ENCODE data around the gene RNF157. TPM values are rescaled to one million over a fixed set of nuclear protein-coding genes. Genes with fewer than 3 reads are reported as not detected.
"Not testable (repeated sequence)": the region's sequence is repeated elsewhere in the genome, so short reads cannot be mapped to it uniquely, and the experiment has no call there.

The RNF157 gene
- total RNA-seq, 1 experiment from 2014 or later = 4.0 TPM

GRCh38 chr17:76247304-76247703 is 7.0 kb upstream of the RNF157 start:
- POLR2A ChIA-PET = interaction anchor here (0.6 to 1.0 kb wide), 2 partner anchors 17 to 62 kb away, joined by 3 to 5 read pairs; no protein-coding TSS in a partner anchor
- DNase-seq (ENCODE audit: low read depth, low spot score) = no peak
- H3K9me3 ChIP-seq (ENCODE audit: control insufficient read depth, insufficient read depth, low read depth, low read length) = no peaks in the 10 kb centered on the region
- H3K4me3 ChIP-seq (ENCODE audit: low read depth in 2 of 2, low read length in 2 of 2) = no peak overlapping the region
- in situ Hi-C loops (cut with HindIII; ENCODE audit: low pct_unique_long_range_greater_than_20kb, low sequenced_read_pairs) (no loop called here), intact Hi-C loops (cut with micrococcal nuclease; ENCODE audit: unreplicated experiment) (no loop called here)
- H3K27me3 ChIP-seq (ENCODE audit: control insufficient read depth, insufficient read depth, low read length) = peaks cover 2% of the 10 kb centered on the region; the same call in 1 of the 2 replicates
- H3K4me1 ChIP-seq (ENCODE audit: control insufficient read depth, insufficient read depth, low read length) = peaks cover 3% of the 10 kb centered on the region
- no peak overlapping the region for H3K27ac ChIP-seq (ENCODE audit: low read length)
- TF ChIP-seq POLR2AphosphoS5 (IDR thresholded peaks at IDR 0.05; ENCODE audit: low read depth, low read length) (no peak), REST (IDR thresholded peaks at IDR 0.05; ENCODE audit: insufficient read depth in 1 of 2, low read depth in 2 of 2, low read length in 1 of 2) (no peak), SIN3A (IDR thresholded peaks at IDR 0.05; ENCODE audit: borderline replicate concordance, insufficient read depth, low read depth, low read length) (no peak), TCF7L2 (IDR thresholded peaks at IDR 0.05; ENCODE audit: low read depth, low read length) (no peak), CTCF (IDR thresholded peaks at IDR 0.05) (no peak)
- CTCF ChIA-PET = interaction anchor here (1.2 kb wide), 1 partner anchor 32 kb away, joined by 6 read pairs; no protein-coding TSS in a partner anchor
- no TSS peak for BruUV-seq (replicated peaks)
- no peaks in the 10 kb centered on the region for H3K36me3 ChIP-seq (ENCODE audit: control insufficient read depth, insufficient read depth, low read length)
- ATAC-seq = no peak

GRCh38 chr17:76246080-76247066 is 6.1 kb upstream of the RNF157 start:
- ChIA-PET CTCF (interaction anchor here (0.7 to 1.2 kb wide), 3 partner anchors 33 to 66 kb away, joined by 6 to 11 read pairs (median 6); no protein-coding TSS in a partner anchor), POLR2A (interaction anchor here (0.6 to 1.0 kb wide), 2 partner anchors 18 to 61 kb away, joined by 3 to 5 read pairs; no protein-coding TSS in a partner anchor)
- Histone ChIP-seq H3K36me3 (ENCODE audit: control insufficient read depth, insufficient read depth, low read length) (no peaks in the 10 kb centered on the region), H3K27ac (ENCODE audit: low read length) (no peak overlapping the region), H3K9me3 (ENCODE audit: control insufficient read depth, insufficient read depth, low read depth, low read length) (no peaks in the 10 kb centered on the region), H3K27me3 (ENCODE audit: control insufficient read depth, insufficient read depth, low read length) (peaks cover 2% of the 10 kb centered on the region; the same call in 1 of the 2 replicates), H3K4me3 (ENCODE audit: low read depth in 2 of 2, low read length in 2 of 2) (no peak overlapping the region), H3K4me1 (ENCODE audit: control insufficient read depth, insufficient read depth, low read length) (no peaks in the 10 kb centered on the region; the same call in 1 of the 2 replicates)
- TF ChIP-seq REST (IDR thresholded peaks at IDR 0.05; ENCODE audit: insufficient read depth in 1 of 2, low read depth in 2 of 2, low read length in 1 of 2) (no peak), TCF7L2 (IDR thresholded peaks at IDR 0.05; ENCODE audit: low read depth, low read length) (no peak), CTCF (IDR thresholded peaks at IDR 0.05) (no peak), SIN3A (IDR thresholded peaks at IDR 0.05; ENCODE audit: borderline replicate concordance, insufficient read depth, low read depth, low read length) (no peak), POLR2AphosphoS5 (IDR thresholded peaks at IDR 0.05; ENCODE audit: low read depth, low read length) (no peak)
- DNase-seq (ENCODE audit: low read depth, low spot score) = no peak
- no TSS peak for BruUV-seq (replicated peaks)
- ATAC-seq = peak; percentile 44; the same call in 1 of the 2 replicates
- in situ Hi-C loops (cut with HindIII; ENCODE audit: low pct_unique_long_range_greater_than_20kb, low sequenced_read_pairs) = no loop called here
- intact Hi-C loops (cut with micrococcal nuclease; ENCODE audit: unreplicated experiment) = no loop called here

- H3K27ac ChIP-seq (ENCODE audit: low read length); DNase-seq (ENCODE audit: low read depth, low spot score); CTCF ChIA-PET; in situ Hi-C loops (cut with HindIII; ENCODE audit: low pct_unique_long_range_greater_than_20kb, low sequenced_read_pairs); H3K36me3 ChIP-seq (ENCODE audit: control insufficient read depth, insufficient read depth, low read length); ATAC-seq; intact Hi-C loops (cut with micrococcal nuclease; ENCODE audit: unreplicated experiment); H3K4me1 ChIP-seq (ENCODE audit: control insufficient read depth, insufficient read depth, low read length); H3K9me3 ChIP-seq (ENCODE audit: control insufficient read depth, insufficient read depth, low read depth, low read length); H3K4me3 ChIP-seq (ENCODE audit: low read depth in 2 of 2, low read length in 2 of 2); BruUV-seq (replicated peaks); H3K27me3 ChIP-seq (ENCODE audit: control insufficient read depth, insufficient read depth, low read length): not testable (repeated sequence)
- POLR2A ChIA-PET = interaction anchor here (0.6 kb wide), 1 partner anchor 10 kb away, joined by 3 read pairs; no protein-coding TSS in a partner anchor
Observed at GRCh38 chr17:76244721-76245120, 4.4 kb upstream of the RNF157 start.

Measured in Panc1 (cell line).